PFSK-1 (cell line): ENCODE results near the gene FBXL16.

Source experiments
- POLR2AphosphoS5 ChIP-seq: IDR thresholded peaks from 2 replicates; pipeline ENCODE4 v1.6.1; 2012; ENCODE audit warnings: low read depth, mild to moderate bottlenecking, control low read depth, low read length, moderate library complexity
- TAF1 ChIP-seq: IDR thresholded peaks from 2 replicates; pipeline ENCODE4 v1.6.1; 2012; ENCODE audit warnings: low read length, control low read depth, borderline replicate concordance; ENCODE audit not compliant: insufficient read depth

DNA sequence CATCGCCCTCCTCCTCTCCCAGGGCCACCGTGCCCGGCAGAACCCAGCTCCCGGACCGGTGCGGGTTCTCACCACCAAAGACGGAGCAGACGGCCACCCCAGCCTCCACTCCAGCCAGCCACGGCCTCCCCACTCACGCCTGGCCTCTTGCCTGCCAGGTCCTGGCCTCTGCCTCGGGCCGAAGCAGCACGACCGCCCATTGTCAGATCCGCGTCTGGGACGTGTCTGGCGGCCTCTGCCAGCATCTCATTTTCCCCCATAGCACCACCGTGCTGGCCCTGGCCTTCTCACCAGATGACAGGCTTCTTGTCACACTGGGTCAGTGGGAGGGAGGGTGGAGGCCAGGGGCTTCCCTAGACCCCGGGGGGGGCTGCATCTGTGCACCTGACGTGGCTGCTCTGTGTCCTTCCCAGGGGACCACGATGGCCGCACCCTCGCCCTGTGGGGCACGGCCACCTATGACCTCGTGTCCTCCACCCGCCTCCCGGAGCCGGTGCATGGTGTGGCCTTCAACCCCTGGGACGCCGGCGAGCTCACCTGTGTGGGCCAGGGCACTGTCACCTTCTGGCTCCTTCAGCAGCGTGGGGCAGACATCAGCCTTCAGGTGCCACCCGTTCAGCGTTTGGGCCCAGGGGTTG lies 44.3 kb downstream of the FBXL16 start:
- no peak for TF ChIP-seq TAF1
- no peak for TF ChIP-seq POLR2AphosphoS5
